ENCODE measurements around the gene SLC16A3.
A peak's percentile ranks its signal among the peaks of the same experiment; 100 is the strongest.

The SLC16A3 gene

GRCh38 chr17:82226809-82227628 is 1.8 kb upstream of the SLC16A3 start:
- no peak overlapping the region for H3K4me2 ChIP-seq (ENCODE audit: low read length)
- no peaks in the 10 kb centered on the region for H3K9me3 ChIP-seq (ENCODE audit: control insufficient read depth, low read length)
- H3K9ac ChIP-seq, result no peak overlapping the region
- H2AFZ ChIP-seq, result no peak overlapping the region
- no peaks in the 10 kb centered on the region for H3K27me3 ChIP-seq (ENCODE audit: control insufficient read depth, insufficient read depth, low read length)
- H3K4me3 ChIP-seq (ENCODE audit: low read depth, low read length), result no peak overlapping the region
- H3K27ac ChIP-seq, result no peak overlapping the region
- H3K36me3 ChIP-seq (ENCODE audit: control insufficient read depth, insufficient read depth, low read length), result no peaks in the 10 kb centered on the region
- peaks cover 6% of the 10 kb centered on the region for H3K4me1 ChIP-seq
- TF ChIP-seq CTCF (IDR thresholded peaks at IDR 0.05), result no peak
- H3K79me2 ChIP-seq, result no peaks in the 10 kb centered on the region

GRCh38 chr17:82227629-82228277 is 1.1 kb upstream of the SLC16A3 start:
- Histone ChIP-seq H3K4me2 (ENCODE audit: low read length) (peak overlapping the region; percentile 17), H3K36me3 (ENCODE audit: control insufficient read depth, insufficient read depth, low read length) (no peaks in the 10 kb centered on the region), H3K27me3 (ENCODE audit: control insufficient read depth, insufficient read depth, low read length) (no peaks in the 10 kb centered on the region), H3K4me1 (peaks cover 6% of the 10 kb centered on the region), H3K4me3 (ENCODE audit: low read depth, low read length) (no peak overlapping the region), H3K9me3 (ENCODE audit: control insufficient read depth, low read length) (no peaks in the 10 kb centered on the region), H3K79me2 (no peaks in the 10 kb centered on the region), H3K27ac (peak overlapping the region; percentile 68), H2AFZ (peak overlapping the region; percentile 81), H3K9ac (no peak overlapping the region)
- no peak for TF ChIP-seq CTCF (IDR thresholded peaks at IDR 0.05)

- no peak for TF ChIP-seq CTCF (IDR thresholded peaks at IDR 0.05)
- peak overlapping the region; percentile 81 for H2AFZ ChIP-seq
- H3K4me1 ChIP-seq, result peaks cover 6% of the 10 kb centered on the region
- no peak overlapping the region for H3K4me3 ChIP-seq (ENCODE audit: low read depth, low read length)
- H3K79me2 ChIP-seq, result no peaks in the 10 kb centered on the region
- peak overlapping the region; percentile 68 for H3K27ac ChIP-seq
- H3K9me3 ChIP-seq (ENCODE audit: control insufficient read depth, low read length), result no peaks in the 10 kb centered on the region
- H3K9ac ChIP-seq, result peak overlapping the region; percentile 41
- H3K4me2 ChIP-seq (ENCODE audit: low read length), result peak overlapping the region; percentile 17
- H3K27me3 ChIP-seq (ENCODE audit: control insufficient read depth, insufficient read depth, low read length), result no peaks in the 10 kb centered on the region
- H3K36me3 ChIP-seq (ENCODE audit: control insufficient read depth, insufficient read depth, low read length), result no peaks in the 10 kb centered on the region
These were observed 482 bp upstream of the SLC16A3 start for GRCh38 chr17:82228278-82228841.

- Histone ChIP-seq H2AFZ (peak overlapping the region; percentile 18), H3K36me3 (ENCODE audit: control insufficient read depth, insufficient read depth, low read length) (no peaks in the 10 kb centered on the region), H3K9ac (no peak overlapping the region), H3K4me2 (ENCODE audit: low read length) (no peak overlapping the region), H3K27ac (peak overlapping the region; percentile 45), H3K79me2 (no peaks in the 10 kb centered on the region), H3K4me3 (ENCODE audit: low read depth, low read length) (peak overlapping the region; percentile 18), H3K4me1 (peaks cover 12% of the 10 kb centered on the region), H3K27me3 (ENCODE audit: control insufficient read depth, insufficient read depth, low read length) (no peaks in the 10 kb centered on the region), H3K9me3 (ENCODE audit: control insufficient read depth, low read length) (no peaks in the 10 kb centered on the region)
- TF ChIP-seq CTCF (IDR thresholded peaks at IDR 0.05), result no peak
These were observed 1.1 kb downstream of the SLC16A3 start for GRCh38 chr17:82229698-82230608.

Data from parathyroid adenoma (tissue), 2 donors.